Stimulated activated CD8-positive, alpha-beta memory T cell treated with anti-CD3 and anti-CD28 coated beads, Interleukin-7, amount 100 ng/mL, for 48 hours (primary cell): ENCODE measurements around the gene WDR76.
"Not testable (repeated sequence)": the region's sequence is repeated elsewhere in the genome, so short reads cannot be mapped to it uniquely, and the experiment has no call there.

Experiments used
- DNase-seq, 2 donors: peaks; one replicate each; pipeline ENCODE4 v3.0.0-alpha.2; 2020; ENCODE audit warnings: low read depth in 1 of 2; ENCODE audit errors: extremely low read depth in 1 of 2

Gene WDR76

GRCh38 chr15:43815064-43815463, 11.7 kb upstream of the WDR76 start:
- DNase-seq = not testable (repeated sequence)

GRCh38 chr15:43821505-43821904, 5.3 kb upstream of the WDR76 start:
- DNase-seq = no peak

- DNase-seq = peak; percentile 71 to 93
Observed at GRCh38 chr15:43824302-43825246, 2.2 kb upstream of the WDR76 start, which contains the start of gene MFAP1. Gene MFAP1 (minus strand): TSS chr15:43824690. CDS start chr15:43824569, 121 bp downstream.

- DNase-seq = not testable (repeated sequence)
Observed at GRCh38 chr15:43825305-43825704, 1.5 kb upstream of the WDR76 start.

- no peak for DNase-seq
Observed at GRCh38 chr15:43826029-43826507, 734 bp upstream of the WDR76 start.

- peak in 1 of 2 donors; percentile 27 for DNase-seq
Observed at GRCh38 chr15:43828061-43828657, 1.4 kb downstream of the WDR76 start.

GRCh38 chr15:43829951-43830540, 3.2 kb downstream of the WDR76 start:
- not testable (repeated sequence) for DNase-seq

GRCh38 chr15:43830691-43831275, 4.0 kb downstream of the WDR76 start:
- not testable (repeated sequence) for DNase-seq

- DNase-seq = not testable (repeated sequence)
Observed at GRCh38 chr15:43831519-43832052, 4.8 kb downstream of the WDR76 start.

- DNase-seq = not testable (repeated sequence)
Observed at GRCh38 chr15:43832485-43832884, 5.7 kb downstream of the WDR76 start.

- DNase-seq = no peak
Observed at GRCh38 chr15:43845421-43845820, 18.6 kb downstream of the WDR76 start.

- DNase-seq = no peak
Observed at GRCh38 chr15:43851251-43851650, 24.4 kb downstream of the WDR76 start.

GRCh38 chr15:43852607-43853006, 25.8 kb downstream of the WDR76 start:
- DNase-seq = no peak

GRCh38 chr15:43854801-43855200, 28.0 kb downstream of the WDR76 start:
- DNase-seq = no peak

GRCh38 chr15:43859546-43859945, 32.7 kb downstream of the WDR76 start:
- DNase-seq = no peak

GRCh38 chr15:43866636-43867035, 39.8 kb downstream of the WDR76 start:
- DNase-seq = not testable (repeated sequence)

GRCh38 chr15:43867096-43867495, 40.3 kb downstream of the WDR76 start:
- no peak for DNase-seq

GRCh38 chr15:43868406-43868805, 41.6 kb downstream of the WDR76 start:
- DNase-seq = no peak

- no peak for DNase-seq
Observed at GRCh38 chr15:43871835-43872234, 45.0 kb downstream of the WDR76 start.

GRCh38 chr15:43872416-43873020, 45.7 kb downstream of the WDR76 start:
- no peak for DNase-seq
